MM.1S (cell line): ENCODE data around the gene HOXD4.

Experiments used
- DNase-seq: peaks from one replicate; pipeline ENCODE4 v3.0.0-alpha.2; 2015
- H2AFZ ChIP-seq: fragments of 300-600 bp; sonication (generic); 2 replicates; pipeline ENCODE4 v1.6.0; 2016; ENCODE audit warnings: antibody characterized with exemption, low read length
- H3F3A ChIP-seq: fragments of 300-600 bp; sonication (generic); 2 replicates; pipeline ENCODE4 v1.6.1; 2016; ENCODE audit warnings: mild to moderate bottlenecking, antibody characterized with exemption, low read length, moderate library complexity, mixed read lengths; ENCODE audit not compliant: insufficient read depth
- H3K27ac ChIP-seq: fragments of 300-600 bp; sonication (generic); 2 replicates; pipeline ENCODE4 v1.5.1; 2016; ENCODE audit warnings: mild to moderate bottlenecking, low read length
- H3K27me3 ChIP-seq: fragments of 300-600 bp; sonication (generic); replicated peaks from 2 replicates; pipeline ENCODE4 v1.6.0; 2016; ENCODE audit warnings: low read length; ENCODE audit not compliant: insufficient read depth
- H3K36me3 ChIP-seq: fragments of 300-600 bp; sonication (generic); replicated peaks from 2 replicates; pipeline ENCODE4 v1.6.1; 2016; ENCODE audit warnings: mild to moderate bottlenecking, low read length, mixed read lengths; ENCODE audit not compliant: insufficient read depth
- H3K4me1 ChIP-seq: fragments of 300-600 bp; sonication (generic); 2 replicates; pipeline ENCODE4 v1.6.1; 2016; ENCODE audit warnings: low read length, mixed read lengths
- H3K4me2 ChIP-seq: fragments of 300-600 bp; sonication (generic); 2 replicates; pipeline ENCODE4 v1.6.0; 2016; ENCODE audit warnings: low read depth, low read length
- H3K4me3 ChIP-seq: fragments of 300-600 bp; sonication (generic); 2 replicates; pipeline ENCODE4 v1.5.1; 2016; ENCODE audit warnings: low read length, mixed read lengths
- H3K79me2 ChIP-seq: fragments of 300-600 bp; sonication (generic); 2 replicates; pipeline ENCODE4 v1.6.1; 2016; ENCODE audit warnings: mixed run types, low read length, mixed read lengths
- H3K9ac ChIP-seq: fragments of 300-600 bp; sonication (generic); 2 replicates; pipeline ENCODE4 v1.6.1; 2016; ENCODE audit warnings: low read length, mixed read lengths
- H3K9me2 ChIP-seq: fragments of 300-600 bp; sonication (generic); replicated peaks from 2 replicates; pipeline ENCODE4 v1.6.1; 2016; ENCODE audit warnings: mild to moderate bottlenecking, low read length, mixed read lengths; ENCODE audit not compliant: insufficient read depth
- H3K9me3 ChIP-seq: fragments of 300-600 bp; sonication (generic); replicated peaks from 2 replicates; pipeline ENCODE4 v1.6.1; 2016; ENCODE audit warnings: mild to moderate bottlenecking, low read length, mixed read lengths; ENCODE audit not compliant: insufficient read depth
- H4K20me1 ChIP-seq: fragments of 300-600 bp; sonication (generic); 2 replicates; pipeline ENCODE4 v1.6.1; 2016; ENCODE audit warnings: mild to moderate bottlenecking, low read length, moderate library complexity, mixed read lengths; ENCODE audit not compliant: insufficient read depth
- EZH2 ChIP-seq: fragments of 300-600 bp; sonication (generic); optimal IDR thresholded peaks from 2 replicates; pipeline ENCODE3; 2017; ENCODE audit warnings: low read depth, mild to moderate bottlenecking, antibody characterized with exemption, low read length, mixed read lengths
- EZH2phosphoT487 ChIP-seq: fragments of 300-600 bp; sonication (generic); IDR thresholded peaks from 2 replicates; pipeline ENCODE4 v1.6.1; 2018; ENCODE audit warnings: antibody characterized with exemption, low read length
- TF ChIP-seq, protein P1 (sequence below): fragments of 300-600 bp; sonication (generic); IDR thresholded peaks from 2 replicates; pipeline ENCODE4 v1.5.1; 2016; ENCODE audit warnings: antibody characterized with exemption, low read length, mixed read lengths

HOXD4 gene

GRCh38 chr2:176158855-176159662 is 7.7 kb downstream of the HOXD4 start:
- no peaks in the 10 kb centered on the region for H3K36me3 ChIP-seq
- no peaks in the 10 kb centered on the region for H3K9me2 ChIP-seq
- no peaks in the 10 kb centered on the region for H4K20me1 ChIP-seq
- no peak for DNase-seq
- H3K4me3 ChIP-seq = no peak overlapping the region
- no peak overlapping the region for H3K4me2 ChIP-seq
- H3K79me2 ChIP-seq = no peaks in the 10 kb centered on the region
- no peaks in the 10 kb centered on the region for H3K9me3 ChIP-seq
- no peak overlapping the region for H3K9ac ChIP-seq
- H3F3A ChIP-seq = no peaks in the 10 kb centered on the region
- peaks cover 8% of the 10 kb centered on the region; the same call in 1 of the 2 replicates for H3K27me3 ChIP-seq
- H3K27ac ChIP-seq = no peak overlapping the region
- TF ChIP-seq, protein P1, sequence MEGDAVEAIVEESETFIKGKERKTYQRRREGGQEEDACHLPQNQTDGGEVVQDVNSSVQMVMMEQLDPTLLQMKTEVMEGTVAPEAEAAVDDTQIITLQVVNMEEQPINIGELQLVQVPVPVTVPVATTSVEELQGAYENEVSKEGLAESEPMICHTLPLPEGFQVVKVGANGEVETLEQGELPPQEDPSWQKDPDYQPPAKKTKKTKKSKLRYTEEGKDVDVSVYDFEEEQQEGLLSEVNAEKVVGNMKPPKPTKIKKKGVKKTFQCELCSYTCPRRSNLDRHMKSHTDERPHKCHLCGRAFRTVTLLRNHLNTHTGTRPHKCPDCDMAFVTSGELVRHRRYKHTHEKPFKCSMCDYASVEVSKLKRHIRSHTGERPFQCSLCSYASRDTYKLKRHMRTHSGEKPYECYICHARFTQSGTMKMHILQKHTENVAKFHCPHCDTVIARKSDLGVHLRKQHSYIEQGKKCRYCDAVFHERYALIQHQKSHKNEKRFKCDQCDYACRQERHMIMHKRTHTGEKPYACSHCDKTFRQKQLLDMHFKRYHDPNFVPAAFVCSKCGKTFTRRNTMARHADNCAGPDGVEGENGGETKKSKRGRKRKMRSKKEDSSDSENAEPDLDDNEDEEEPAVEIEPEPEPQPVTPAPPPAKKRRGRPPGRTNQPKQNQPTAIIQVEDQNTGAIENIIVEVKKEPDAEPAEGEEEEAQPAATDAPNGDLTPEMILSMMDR = no peak
- no peak for TF ChIP-seq EZH2
- TF ChIP-seq EZH2phosphoT487 = no peak
- no peaks in the 10 kb centered on the region for H3K4me1 ChIP-seq
- H2AFZ ChIP-seq = no peak overlapping the region

GRCh38 chr2:176159663-176160250 is 8.4 kb downstream of the HOXD4 start:
- no peak overlapping the region for H3K4me2 ChIP-seq
- DNase-seq = no peak
- H3K27me3 ChIP-seq = peaks cover 8% of the 10 kb centered on the region; the same call in 1 of the 2 replicates

DNA sequence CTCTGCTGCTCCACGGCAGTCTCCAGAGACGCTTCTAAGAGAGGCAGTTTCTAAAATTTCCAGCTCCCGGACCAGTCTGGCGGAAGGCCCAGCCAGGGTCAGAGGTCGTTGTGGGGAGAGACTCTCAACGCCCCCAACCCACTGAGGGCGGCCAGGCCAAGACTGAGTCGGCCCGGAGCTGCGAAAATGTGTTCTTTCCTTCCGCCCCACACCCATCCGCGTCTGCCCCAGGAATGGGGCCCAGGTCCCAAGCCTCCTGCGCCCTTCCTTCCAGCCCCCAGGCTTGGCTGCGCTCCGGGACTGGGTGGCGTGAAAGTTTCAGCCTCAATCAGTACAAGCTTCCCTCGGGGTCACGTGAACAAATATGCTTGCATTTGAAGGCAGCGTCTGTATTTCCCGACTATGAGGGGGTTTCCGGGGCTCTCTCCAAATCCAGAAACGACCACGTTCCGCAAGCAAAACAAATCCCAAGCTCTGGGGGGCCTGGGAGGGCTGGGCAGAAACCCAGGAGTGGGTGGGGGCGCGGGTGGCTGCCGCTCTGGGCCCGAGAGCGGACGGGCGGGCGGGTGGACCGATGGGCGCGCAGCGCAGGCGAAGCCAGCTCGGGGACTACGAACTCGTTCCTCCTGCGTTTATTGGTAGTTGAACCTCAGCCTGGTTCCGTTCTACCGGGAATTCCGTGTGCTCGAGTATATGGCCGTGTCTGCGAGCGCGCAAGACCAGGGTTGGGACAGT is 9.1 kb downstream of the HOXD4 start:
- no peaks in the 10 kb centered on the region for H3K79me2 ChIP-seq
- TF ChIP-seq EZH2 (no peak), EZH2phosphoT487 (no peak)
- no peak for DNase-seq
- no peaks in the 10 kb centered on the region for H3F3A ChIP-seq
- no peak overlapping the region for H3K4me2 ChIP-seq
- no peak overlapping the region for H3K27ac ChIP-seq
- H3K4me3 ChIP-seq = no peak overlapping the region
- H3K9ac ChIP-seq = no peak overlapping the region
- H3K9me2 ChIP-seq = no peaks in the 10 kb centered on the region
- no peak overlapping the region for H2AFZ ChIP-seq
- H3K27me3 ChIP-seq = peaks cover 8% of the 10 kb centered on the region; the same call in 1 of the 2 replicates
- no peaks in the 10 kb centered on the region for H3K36me3 ChIP-seq
- no peaks in the 10 kb centered on the region for H4K20me1 ChIP-seq
- no peaks in the 10 kb centered on the region for H3K9me3 ChIP-seq
- no peaks in the 10 kb centered on the region for H3K4me1 ChIP-seq

More at GRCh38 chr2:176159663-176160250, 8.4 kb downstream of the HOXD4 start:
- Histone ChIP-seq H3K9me3 (no peaks in the 10 kb centered on the region), H2AFZ (no peak overlapping the region), H3K4me1 (no peaks in the 10 kb centered on the region), H3K9ac (no peak overlapping the region), H3K36me3 (no peaks in the 10 kb centered on the region), H4K20me1 (no peaks in the 10 kb centered on the region), H3K4me3 (no peak overlapping the region), H3K27ac (no peak overlapping the region), H3F3A (no peaks in the 10 kb centered on the region), H3K9me2 (no peaks in the 10 kb centered on the region), H3K79me2 (no peaks in the 10 kb centered on the region)
- TF ChIP-seq, protein P1 = no peak
- no peak for TF ChIP-seq EZH2
- no peak for TF ChIP-seq EZH2phosphoT487
